Tibial artery (tissue), 4 donors: ENCODE results near the gene ZG16.

Experiments used
- DNase-seq, 2 donors: peaks; one replicate each; pipeline ENCODE4 v3.0.0-alpha.2; 2019
- H3K27ac ChIP-seq, 2 donors: fragments of 200-600 bp; sonication (generic) in 1 of 2; 1 replicate in 1 of 2; 2 replicates in 1 of 2; pipeline ENCODE4 v1.5.1; 2018 to 2019; ENCODE audit warnings: mild to moderate bottlenecking in 1 of 2
- H3K27me3 ChIP-seq, 2 donors: fragments of 200-600 bp; sonication (generic) in 1 of 2; one replicate each; pipeline versions ENCODE4 v1.5.1 to v1.6.0; 2016 to 2019
- H3K36me3 ChIP-seq, 3 donors: fragments of 200-600 bp; sonication (generic) in 2 of 3; one replicate each; pipeline ENCODE4 v1.5.1; 2016 to 2019; ENCODE audit warnings: mild to moderate bottlenecking in 2 of 3
- H3K4me1 ChIP-seq, 4 donors: fragments of 200-600 bp; sonication (generic) in 2 of 4; 1 replicate in 3 of 4; 2 replicates in 1 of 4; pipeline ENCODE4 v1.5.1; 2016 to 2019
- H3K4me3 ChIP-seq, 2 donors: fragments of 200-600 bp; sonication (generic) in 1 of 2; 1 replicate in 1 of 2; 2 replicates in 1 of 2; pipeline ENCODE4 v1.5.1; 2018 to 2019; ENCODE audit warnings: mild to moderate bottlenecking in 2 of 2
- H3K9me3 ChIP-seq, 3 donors: fragments of 200-600 bp; sonication (generic) in 1 of 3; one replicate each; pipeline ENCODE4 v1.5.1; 2016 to 2019
- CTCF ChIP-seq, 2 experiments: fragments of 200-600 bp in 1 of 2; fragments of 450-650 bp in 1 of 2; IDR thresholded peaks; one replicate each; pipeline ENCODE4 v1.5.1; 2017 to 2019; ENCODE audit warnings: antibody characterized with exemption in 2 of 2, mild to moderate bottlenecking in 1 of 2, moderate library complexity in 1 of 2
- intact Hi-C: fragments of 100-400 bp; cut with DNase I; formaldehyde crosslinking; loops from one replicate; pipeline ENCODE4 v1.15.0; 2023; ENCODE audit warnings: low total_unique reads

ZG16 gene

GRCh38 chr16:29806641-29807425, 28.8 kb downstream of the ZG16 start:
- peaks cover 11 to 21% (median 13%) of the 10 kb centered on the region in 3 donors for H3K36me3 ChIP-seq
- intact Hi-C loops: no loop called here
- H3K4me3 ChIP-seq: peak overlapping the region; percentile 73 to 88
- peak in 1 of 2 donors; percentile 85 for DNase-seq
- peaks cover 18 to 54% (median 44%) of the 10 kb centered on the region in 4 donors for H3K4me1 ChIP-seq
- no peaks in the 10 kb centered on the region for H3K27me3 ChIP-seq
- no peaks in the 10 kb centered on the region for H3K9me3 ChIP-seq
- H3K27ac ChIP-seq: peak overlapping the region; percentile 90 to 97
- no peak for TF ChIP-seq CTCF (IDR thresholded peaks at IDR 0.05)

- Histone ChIP-seq H3K9me3 (no peaks in the 10 kb centered on the region), H3K4me3 (peak overlapping the region; percentile 73 to 88), H3K4me1 (peaks cover 18 to 58% (median 44%) of the 10 kb centered on the region in 4 donors), H3K27ac (peak overlapping the region; percentile 90 to 97), H3K36me3 (peaks cover 11 to 21% (median 13%) of the 10 kb centered on the region in 3 donors), H3K27me3 (no peaks in the 10 kb centered on the region)
- peak; percentile 92 to 96 for DNase-seq
- peak; percentile 41 to 43 for TF ChIP-seq CTCF (IDR thresholded peaks at IDR 0.05)
- intact Hi-C loops: no loop called here
These were observed 29.6 kb downstream of the ZG16 start for GRCh38 chr16:29807426-29808218.

GRCh38 chr16:29808219-29808900, 30.3 kb downstream of the ZG16 start:
- H3K27ac ChIP-seq: peak overlapping the region; percentile 90 to 97
- H3K4me3 ChIP-seq: peak overlapping the region; percentile 73 to 88
- peaks cover 11 to 21% (median 13%) of the 10 kb centered on the region in 3 donors for H3K36me3 ChIP-seq
- H3K27me3 ChIP-seq: no peaks in the 10 kb centered on the region
- intact Hi-C loops: no loop called here
- DNase-seq: peak in 1 of 2 donors; percentile 70
- H3K4me1 ChIP-seq: peaks cover 18 to 65% (median 50%) of the 10 kb centered on the region in 4 donors
- TF ChIP-seq CTCF (IDR thresholded peaks at IDR 0.05): no peak
- H3K9me3 ChIP-seq: no peaks in the 10 kb centered on the region

- TF ChIP-seq CTCF (IDR thresholded peaks at IDR 0.05): no peak
- Histone ChIP-seq H3K9me3 (no peaks in the 10 kb centered on the region), H3K36me3 (peaks cover 11 to 21% (median 13%) of the 10 kb centered on the region in 3 donors), H3K4me3 (peak overlapping the region; percentile 0 to 73), H3K27ac (peak overlapping the region; percentile 90 to 97), H3K4me1 (peaks cover 18 to 68% (median 55%) of the 10 kb centered on the region in 4 donors), H3K27me3 (no peaks in the 10 kb centered on the region)
- intact Hi-C loops: no loop called here
- peak in 1 of 2 donors; percentile 75 for DNase-seq
These were observed 31.1 kb downstream of the ZG16 start for GRCh38 chr16:29809031-29809747.
